Activated gamma-delta T cell (primary cell): Measurements from ENCODE around the gene AVEN.
"Not testable (repeated sequence)": the region's sequence is repeated elsewhere in the genome, so short reads cannot be mapped to it uniquely, and the experiment has no call there.

Source experiments
- DNase-seq: peaks from one replicate; lab custom pipeline; 2025; lab: John Stamatoyannopoulos, UW
- total RNA-seq, 2 donors: gene quantifications; one replicate each; lab custom pipeline; 2026; lab: John Stamatoyannopoulos, UW

The AVEN gene
- total RNA-seq: 9.4 to 10.1 reads per million in 2 donors

GRCh38 chr15:34038871-34039789, at the start of gene AVEN:
Gene AVEN, minus strand, starts transcription at chr15:34039204. Its CDS starts 158 bp downstream, at chr15:34039046.
- DNase-seq: peak; percentile 49

DNA sequence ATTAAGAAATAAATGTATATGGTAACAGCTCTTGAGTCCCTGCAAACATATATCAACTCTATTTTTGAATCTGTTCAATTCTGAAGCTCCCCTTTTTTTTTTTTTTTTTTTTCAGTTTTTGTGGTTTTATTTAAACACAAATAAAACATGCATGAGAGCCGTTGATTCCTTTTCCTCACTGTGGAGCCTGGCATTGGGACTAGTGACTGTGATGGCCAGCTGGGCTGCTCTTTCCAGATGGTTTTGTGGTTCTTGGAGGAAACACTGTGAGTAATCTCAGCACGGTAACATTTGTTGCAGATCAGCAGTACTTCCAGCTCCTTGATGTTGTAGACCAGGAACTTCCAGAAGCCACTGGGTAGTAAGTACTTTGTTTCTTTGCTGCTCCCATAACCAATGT, 46.7 kb upstream of the AVEN start:
- DNase-seq: no peak

- DNase-seq: no peak
Measured at GRCh38 chr15:34084086-34084485, 45.1 kb upstream of the AVEN start.

- no peak for DNase-seq
Measured at GRCh38 chr15:34079904-34080303, 40.9 kb upstream of the AVEN start.

DNA sequence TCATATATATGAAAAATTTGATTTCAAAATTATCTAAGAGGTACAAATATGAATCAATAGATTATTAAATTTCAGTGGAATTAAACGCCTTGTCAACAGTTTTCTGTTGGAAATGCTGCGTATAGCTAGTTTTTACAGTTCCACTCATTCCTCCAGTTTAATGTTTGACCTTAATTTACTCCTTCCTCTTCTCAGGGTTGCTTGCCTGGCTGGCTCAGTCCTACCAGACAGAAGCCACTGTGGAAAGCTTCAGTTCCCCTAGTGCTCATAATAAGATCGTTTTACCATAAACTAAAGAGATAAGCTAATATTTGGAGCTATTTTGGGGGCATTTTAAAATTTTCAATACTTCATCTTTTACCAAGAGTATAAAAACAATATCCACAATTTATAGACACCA, 39.9 kb upstream of the AVEN start:
- DNase-seq: no peak

- no peak for DNase-seq
Measured at GRCh38 chr15:34076785-34077184, 37.8 kb upstream of the AVEN start.

DNA sequence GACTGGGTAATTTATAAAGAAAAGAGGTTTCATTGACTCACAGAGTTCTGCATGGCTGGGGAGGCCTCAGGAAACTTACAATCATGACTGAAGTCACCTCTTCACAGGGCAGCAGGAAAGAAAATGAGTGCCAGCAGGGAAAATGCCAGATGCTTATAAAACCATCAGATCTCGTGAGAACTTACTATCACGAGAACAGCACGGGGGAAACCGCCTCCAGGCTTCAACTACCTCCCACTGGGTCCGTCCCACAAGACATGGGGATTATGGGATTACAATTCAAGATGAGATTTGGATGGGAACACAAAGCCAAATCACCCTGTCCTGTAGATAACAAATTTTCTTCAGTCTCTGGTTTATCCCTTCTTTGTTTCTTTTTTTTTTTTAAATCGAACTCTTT, 31.0 kb upstream of the AVEN start:
- no peak for DNase-seq

GRCh38 chr15:34065941-34066340, 26.9 kb upstream of the AVEN start:
- DNase-seq: no peak

DNA sequence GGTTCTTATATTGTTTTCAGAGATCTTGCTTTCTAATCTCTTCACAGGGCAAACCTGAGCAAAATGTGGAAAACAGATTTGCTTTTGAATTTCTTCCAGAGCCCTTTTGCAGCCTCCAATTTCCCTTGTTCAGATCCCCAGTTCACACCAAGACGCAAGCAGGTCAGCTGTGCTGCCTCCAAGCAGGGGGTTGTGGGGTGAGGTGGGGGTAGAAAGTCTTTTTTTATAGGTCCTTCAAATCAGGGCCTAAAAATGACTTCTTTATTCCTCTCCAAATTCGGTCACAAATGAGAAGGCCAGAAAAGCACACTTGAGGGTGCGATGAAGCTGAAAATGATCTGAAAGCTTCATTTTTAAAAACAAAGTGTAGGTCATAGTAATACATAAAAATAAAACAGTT, 26.3 kb upstream of the AVEN start:
- DNase-seq: no peak

GRCh38 chr15:34064438-34064837, 25.4 kb upstream of the AVEN start:
- DNase-seq: no peak

DNA sequence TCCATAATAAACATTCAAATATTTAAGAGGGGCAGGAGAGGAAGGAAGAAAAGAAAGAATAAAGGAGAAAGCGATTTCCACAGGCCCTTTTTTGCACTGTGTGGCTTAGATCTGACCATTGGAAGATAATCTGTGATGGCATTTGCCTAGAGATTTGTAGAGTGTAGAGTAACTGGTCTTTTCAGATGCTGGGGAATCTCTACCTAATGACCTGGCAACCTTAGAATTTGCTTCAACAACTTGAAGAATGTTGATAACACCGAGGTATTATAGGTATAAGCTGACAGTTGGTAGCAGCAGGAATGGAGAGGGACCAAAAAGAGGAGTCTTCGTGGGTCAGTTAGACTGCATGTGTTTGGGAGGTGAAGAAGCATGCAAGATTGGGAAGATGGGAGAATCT, 20.9 kb upstream of the AVEN start:
- no peak for DNase-seq

DNA sequence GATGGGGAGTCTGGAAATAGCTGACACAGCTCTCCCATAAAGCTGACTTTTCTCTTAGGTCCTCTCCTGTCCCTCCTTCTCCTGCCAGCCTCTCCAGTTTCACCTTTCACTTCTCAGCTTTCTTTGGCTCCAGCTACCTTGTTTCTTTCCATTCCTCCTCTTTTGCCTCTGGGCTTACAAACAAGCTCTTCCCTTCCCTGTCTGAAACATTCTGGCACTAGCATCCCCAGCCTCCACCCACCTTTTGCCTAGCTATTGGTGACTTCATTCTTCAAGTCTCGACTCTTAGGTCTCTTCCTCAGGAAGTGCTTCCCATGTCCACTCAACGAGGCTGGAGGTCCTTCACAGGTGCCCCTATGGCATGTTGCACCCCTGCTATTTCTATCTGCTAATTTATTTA, 20.5 kb upstream of the AVEN start:
- DNase-seq: no peak

DNA sequence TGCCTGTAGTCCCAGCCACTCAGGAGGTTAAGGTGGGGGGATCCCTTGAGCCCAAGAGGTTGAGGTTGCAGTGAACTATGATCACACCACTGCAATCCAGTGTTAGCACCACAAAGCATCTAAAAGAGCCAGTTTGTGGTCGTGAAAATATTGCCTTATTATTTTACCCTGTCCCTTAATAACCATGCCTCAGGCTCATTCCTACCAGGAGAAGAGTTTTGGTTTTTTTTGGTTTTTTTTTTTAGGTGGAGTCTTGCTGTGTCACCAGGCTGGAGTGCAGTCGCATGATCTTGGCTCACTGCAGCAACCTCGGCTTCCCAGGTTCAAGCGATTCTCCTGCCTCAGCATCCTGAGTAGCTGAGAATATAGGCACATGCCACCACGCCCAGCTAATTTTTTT, 17.9 kb upstream of the AVEN start:
- DNase-seq: no peak

GRCh38 chr15:34055868-34056595, 17.0 kb upstream of the AVEN start:
- no peak for DNase-seq

DNA sequence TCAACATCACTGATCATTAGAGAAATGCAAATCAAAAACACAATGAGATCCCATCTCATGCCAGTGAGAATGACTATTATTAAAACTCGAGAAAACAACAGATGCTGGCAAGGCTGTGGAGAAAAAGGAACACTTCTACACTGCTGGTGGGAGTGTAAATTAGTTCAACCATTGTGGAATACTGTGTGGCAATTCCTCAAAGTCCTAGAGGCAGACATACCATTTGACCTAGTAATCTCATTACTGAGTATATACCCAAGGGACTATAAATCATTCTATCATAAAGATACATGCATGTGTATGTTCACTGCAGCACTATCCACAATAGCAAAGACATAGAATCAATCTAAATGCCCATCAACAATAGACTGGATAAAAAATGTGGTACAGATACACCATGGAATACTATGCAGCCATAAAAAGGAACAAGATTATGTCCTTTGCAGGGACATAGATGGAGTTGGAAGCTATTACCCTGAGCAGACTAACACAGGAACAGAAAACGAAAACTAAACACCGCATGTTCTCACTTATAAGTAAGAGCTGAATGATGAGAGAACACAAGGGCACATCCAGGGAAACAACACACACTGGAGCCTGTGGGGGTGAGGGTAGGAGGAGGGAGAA, 15.2 kb upstream of the AVEN start:
- DNase-seq: no peak

DNA sequence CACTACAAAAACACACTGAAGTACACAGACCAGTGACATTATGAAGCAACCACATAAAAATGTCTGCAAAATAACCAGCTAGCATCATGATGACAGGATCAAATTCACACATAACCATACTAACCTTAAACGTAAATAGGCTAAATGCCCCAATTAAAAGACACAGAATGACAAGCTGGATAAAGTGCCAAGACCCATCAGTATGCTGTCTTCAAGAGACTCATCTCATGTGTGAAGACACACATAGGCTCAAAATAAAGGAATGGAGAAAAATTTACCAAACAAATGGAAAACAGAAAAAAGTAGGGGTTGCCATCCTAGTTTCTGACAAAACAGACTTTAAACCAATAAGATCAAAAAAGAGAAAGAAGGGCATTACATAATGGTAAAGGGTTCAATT, 11.4 kb upstream of the AVEN start:
- DNase-seq: not testable (repeated sequence)

DNA sequence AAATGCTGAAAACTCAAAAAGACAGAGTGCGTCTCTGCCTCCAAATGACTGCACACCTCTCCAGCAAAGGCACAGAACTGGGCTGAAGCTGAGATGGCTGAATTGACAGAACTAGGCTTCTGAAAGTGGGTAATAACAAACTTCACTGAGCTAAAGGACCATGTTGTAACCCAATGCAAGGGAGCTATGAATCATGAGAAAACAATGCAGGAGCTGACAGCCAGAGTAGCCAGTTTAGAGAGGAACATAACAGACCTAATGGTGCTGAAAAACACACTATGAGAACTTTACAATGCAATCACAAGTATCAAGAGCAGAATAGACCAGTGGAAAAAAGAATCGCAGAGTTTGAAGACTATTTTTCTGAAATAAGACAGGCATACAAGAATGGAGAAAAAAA, 10.1 kb upstream of the AVEN start:
- no peak for DNase-seq

DNA sequence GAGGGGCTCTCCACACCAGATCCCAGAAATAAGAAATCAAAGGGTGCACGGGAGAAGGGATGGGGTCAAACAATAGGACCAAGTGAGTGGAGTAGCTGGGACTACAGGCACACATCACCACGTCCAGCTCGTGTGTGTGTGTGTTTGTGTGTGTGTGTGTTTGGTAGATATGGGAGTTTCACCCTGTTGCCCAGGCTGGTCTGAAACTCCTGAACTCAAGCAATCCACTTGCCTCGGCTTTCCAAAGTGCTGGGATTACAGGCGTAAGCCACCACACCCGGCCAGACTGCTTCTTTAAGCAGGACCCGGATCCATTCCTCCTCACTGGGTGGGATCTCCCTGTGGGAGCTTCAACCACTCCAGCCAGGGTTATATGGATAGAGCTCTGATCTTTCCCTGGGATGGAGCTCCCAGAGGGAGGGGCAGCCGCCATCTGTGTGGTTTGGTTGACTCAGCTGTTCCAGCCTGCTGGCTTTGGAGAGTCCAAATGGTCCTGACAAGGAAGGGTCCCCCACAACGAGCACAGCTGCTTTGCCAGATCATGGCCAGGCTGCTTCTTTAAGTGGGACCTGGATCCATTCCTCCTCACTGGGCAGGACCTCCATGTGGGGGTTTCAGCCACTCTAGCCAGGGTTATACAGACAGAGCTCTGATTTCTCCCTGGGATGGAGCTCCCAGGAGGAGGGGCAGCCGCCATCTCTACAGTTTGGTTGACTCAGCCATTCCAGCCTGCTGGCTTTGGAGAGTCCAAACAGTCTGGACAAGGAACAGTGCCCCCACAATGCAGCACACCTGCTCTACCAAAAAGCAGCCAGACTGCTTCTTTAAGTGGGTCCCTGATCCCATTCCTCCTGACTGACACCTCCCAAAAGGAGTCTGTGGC, 9.1 kb upstream of the AVEN start:
- DNase-seq: no peak

GRCh38 chr15:34046471-34047145, 7.6 kb upstream of the AVEN start:
- DNase-seq: no peak

- DNase-seq: no peak
Measured at GRCh38 chr15:34043813-34044212, 4.8 kb upstream of the AVEN start.

GRCh38 chr15:34043391-34043790, 4.4 kb upstream of the AVEN start:
- DNase-seq: no peak
